Panc1 (cell line): ENCODE data around the gene POMGNT1.

Experiments
- CTCF ChIP-seq: fragments of 450-650 bp; IDR thresholded peaks from 2 replicates; pipeline ENCODE4 v1.5.1; 2017; ENCODE audit warnings: mild to moderate bottlenecking
- REST ChIP-seq, 2 experiments: IDR thresholded peaks; 2 replicates each; pipeline ENCODE4 v1.6.1; 2011 to 2012; ENCODE audit warnings: low read depth in 2 of 2, control low read depth in 1 of 2, low read length in 1 of 2, mild to moderate bottlenecking in 1 of 2, moderate library complexity in 1 of 2; ENCODE audit not compliant: insufficient read depth in 1 of 2
- TCF7L2 ChIP-seq: IDR thresholded peaks from 2 replicates; pipeline ENCODE4 v1.6.1; 2011; ENCODE audit warnings: mild to moderate bottlenecking, low read depth, low read length, inconsistent platforms

GRCh38 chr1:46242918-46243317 is 44.7 kb upstream of the POMGNT1 start:
- TF ChIP-seq CTCF, result no peak
- TF ChIP-seq REST (IDR thresholded peaks at IDR 0.05; ENCODE audit: insufficient read depth in 1 of 2, low read depth in 2 of 2, low read length in 1 of 2), result no peak
- no peak for TF ChIP-seq TCF7L2
